ENCODE results near the gene CABP4.
A peak's percentile ranks its signal among the peaks of the same experiment; 100 is the strongest.

Gene CABP4

GRCh38 chr11:67507864-67508485, 52.8 kb downstream of the CABP4 start, which contains the start of gene CDK2AP2:
CDK2AP2 (minus strand) TSS chr11:67508162; CDS start chr11:67508082, 80 bp downstream.
- TF ChIP-seq CTCF (IDR thresholded peaks at IDR 0.05; ENCODE audit: low read depth, low read length, missing control alignments): no peak
- in situ Hi-C loops (cut with HindIII; ENCODE audit: low sequenced_read_pairs): no loop called here

GRCh38 chr11:67508486-67509121, 53.5 kb downstream of the CABP4 start:
- peak; percentile 85 for DNase-seq (ENCODE audit: low read depth)
- peak overlapping the region; percentile 63 for H3K4me3 ChIP-seq (ENCODE audit: low read depth, low read length)
- no peak for TF ChIP-seq CTCF (IDR thresholded peaks at IDR 0.05; ENCODE audit: low read depth, low read length, missing control alignments)
- in situ Hi-C loops (cut with HindIII; ENCODE audit: low sequenced_read_pairs): no loop called here

More at GRCh38 chr11:67507864-67508485, 52.8 kb downstream of the CABP4 start, which contains the start of gene CDK2AP2:
- H3K4me3 ChIP-seq (ENCODE audit: low read depth, low read length): peak within 1 kb of the TSS; percentile 63
- DNase-seq (ENCODE audit: low read depth): peak; percentile 98

DNA sequence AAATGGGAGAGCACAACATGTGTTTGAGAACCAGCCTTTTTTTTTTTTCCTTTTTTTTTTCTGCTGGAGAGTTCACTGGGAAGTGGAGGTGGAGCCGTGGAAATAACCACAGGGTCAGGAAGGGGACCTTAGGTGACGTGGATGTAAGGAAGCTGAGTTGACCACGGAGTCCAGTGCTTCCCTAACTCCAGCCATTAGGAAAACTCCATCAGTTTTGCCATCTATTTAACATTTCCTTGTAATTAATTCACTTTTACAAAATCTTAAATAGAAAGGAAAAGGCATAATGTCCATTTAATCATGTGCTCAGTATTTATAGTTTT, 54.8 kb downstream of the CABP4 start:
- in situ Hi-C loops (cut with HindIII; ENCODE audit: low sequenced_read_pairs): no loop called here
- no peak for TF ChIP-seq CTCF (IDR thresholded peaks at IDR 0.05; ENCODE audit: low read depth, low read length, missing control alignments)
- DNase-seq (ENCODE audit: low read depth): no peak
- no peak overlapping the region for H3K4me3 ChIP-seq (ENCODE audit: low read depth, low read length)

Measured in astrocyte of the cerebellum (primary cell).